UCSD-AML1 (cell line): Measurements from ENCODE around the gene TMEM200C.

Experiments
- DNase-seq: peaks from one replicate; lab custom pipeline; 2025; ENCODE audit not compliant: unreplicated experiment; lab: John Stamatoyannopoulos, UW

The TMEM200C gene

DNA sequence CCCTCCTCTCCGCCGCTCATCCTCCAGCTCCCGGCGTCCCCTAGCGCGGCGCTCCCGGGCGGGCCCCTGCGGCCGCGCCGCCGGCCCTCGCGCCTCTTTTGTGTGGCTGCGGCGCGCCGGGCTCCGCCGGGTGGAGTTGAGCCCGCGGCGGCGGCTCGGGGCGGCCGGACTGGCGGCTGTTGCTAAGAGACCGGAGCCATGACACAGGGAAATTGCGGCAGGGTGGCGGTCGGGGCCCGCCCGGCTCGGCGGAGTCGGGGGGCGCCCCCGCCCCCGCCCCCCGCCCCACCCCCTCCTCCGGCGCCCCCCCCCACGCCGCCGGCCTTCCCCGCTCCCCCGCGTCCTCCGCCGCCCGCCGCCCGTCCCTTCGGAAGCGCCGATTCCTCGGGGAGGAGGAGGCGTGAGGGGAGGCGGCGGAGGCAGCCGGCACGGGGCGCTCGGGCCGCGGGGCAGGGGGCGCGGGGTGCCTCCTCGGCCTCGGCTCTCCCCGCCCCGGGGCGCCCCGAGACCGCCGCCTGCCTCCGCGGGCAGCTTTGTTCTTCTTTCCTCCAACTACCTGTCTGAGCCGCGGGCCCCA is at the start of gene TMEM200C:
Gene TMEM200C (minus strand): TSS at position 224 of the 577 bp plus-strand sequence. CDS start 3,459 bp downstream, outside the sequence.
- DNase-seq, result no peak

- no peak for DNase-seq
Measured at GRCh38 chr18:5944448-5944847, 49.1 kb upstream of the TMEM200C start.

DNA sequence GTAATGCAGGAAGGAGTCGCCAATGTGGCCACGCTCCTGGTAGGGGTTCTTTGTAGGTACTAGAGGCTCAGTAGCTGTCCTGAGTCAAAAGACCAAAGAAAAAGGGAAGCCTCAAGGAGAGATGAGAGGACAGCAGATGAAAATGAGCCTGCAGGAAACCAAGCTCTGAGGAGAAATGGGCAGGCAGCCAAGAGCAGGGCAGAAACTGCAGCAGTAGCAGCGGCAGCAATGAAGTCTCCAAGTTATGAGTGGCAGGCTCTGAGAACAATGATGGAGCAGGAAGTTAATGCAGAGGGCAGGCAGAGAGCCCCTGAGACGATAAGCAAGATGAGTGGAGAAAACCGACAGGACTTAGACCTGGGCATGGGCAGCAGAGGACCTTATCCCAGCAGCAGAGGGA is 48.2 kb upstream of the TMEM200C start:
- no peak for DNase-seq

- no peak for DNase-seq
Measured at GRCh38 chr18:5942591-5942990, 47.3 kb upstream of the TMEM200C start.

GRCh38 chr18:5941890-5942289 is 46.6 kb upstream of the TMEM200C start:
- no peak for DNase-seq

DNA sequence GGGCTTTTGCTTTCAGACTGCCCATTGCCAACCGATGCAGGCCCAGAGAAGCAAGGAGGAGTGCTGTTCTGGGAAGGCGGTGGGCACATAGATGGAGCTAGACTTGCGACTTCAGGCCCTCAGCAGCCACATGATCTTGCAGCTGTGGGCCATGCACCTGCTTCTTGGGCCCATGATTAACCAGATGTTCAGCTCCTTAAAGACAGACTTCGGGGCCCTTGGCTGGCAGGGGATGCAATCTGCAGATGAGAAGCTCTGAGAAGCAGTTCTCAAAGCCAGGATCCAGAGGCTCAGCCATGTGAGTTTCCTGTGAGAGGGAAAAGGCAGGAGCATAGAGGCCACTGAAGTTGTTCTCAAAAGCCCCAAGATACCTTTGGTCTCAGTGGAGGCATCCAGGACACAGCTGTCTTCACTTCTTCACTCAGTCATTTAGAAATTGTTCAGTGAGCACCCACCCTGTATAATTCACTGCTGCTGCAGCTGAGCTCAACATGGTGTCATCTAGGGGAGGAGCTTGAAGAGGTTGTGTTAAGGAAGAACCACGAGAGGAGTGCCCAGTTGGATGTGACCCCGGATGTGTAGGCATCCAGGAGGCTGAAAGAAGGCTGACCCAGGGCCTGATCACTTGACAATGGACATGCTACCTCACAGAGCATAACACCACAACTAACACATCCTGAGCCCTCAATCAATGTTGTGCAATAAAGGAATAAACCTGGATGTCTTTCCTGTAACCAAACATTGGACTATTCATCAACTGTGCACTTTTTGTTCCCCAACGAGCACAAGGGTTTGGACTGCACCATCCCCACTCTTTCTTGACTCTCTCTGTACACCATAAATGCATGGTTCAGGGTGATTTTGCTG is 44.7 kb upstream of the TMEM200C start:
- no peak for DNase-seq

- no peak for DNase-seq
Measured at GRCh38 chr18:5937795-5938194, 42.5 kb upstream of the TMEM200C start.

DNA sequence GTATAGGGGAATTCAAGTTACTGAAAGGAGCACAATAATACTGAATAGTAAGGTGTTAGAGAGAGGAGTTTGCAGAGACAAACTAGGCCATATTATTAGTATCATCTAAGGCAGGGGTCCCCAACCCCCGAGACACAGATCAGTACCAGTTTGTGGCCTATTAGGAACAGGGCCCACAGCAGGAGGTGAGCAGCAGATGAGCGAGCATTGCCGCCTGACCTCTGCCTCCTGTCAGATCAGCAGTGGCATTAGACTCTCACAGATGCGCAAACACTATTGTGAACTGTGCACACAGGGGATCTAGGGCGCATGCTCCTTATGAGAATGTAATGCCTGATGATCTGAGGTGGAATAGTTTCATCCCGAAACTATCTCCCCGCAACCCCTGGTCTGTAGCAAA is 41.8 kb upstream of the TMEM200C start:
- DNase-seq, result no peak

DNA sequence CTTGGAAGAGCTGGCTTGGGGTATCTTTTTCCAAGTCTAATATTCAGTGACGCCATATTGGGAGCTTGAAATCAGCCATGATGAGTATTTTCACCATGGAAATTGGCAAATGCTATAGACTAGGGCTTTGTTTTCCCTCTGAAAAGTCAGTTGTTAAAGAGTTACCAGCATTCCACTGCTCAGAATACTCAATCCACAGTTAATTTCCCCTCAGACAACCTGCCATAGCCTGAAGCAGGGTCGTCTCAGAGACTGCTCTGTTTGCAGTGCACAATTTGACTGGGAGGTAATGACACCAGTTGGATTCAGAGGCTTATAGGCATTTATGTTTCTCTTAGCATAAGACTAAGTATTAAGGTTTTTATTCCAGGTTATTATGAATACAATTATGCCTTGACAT is 35.5 kb upstream of the TMEM200C start:
- DNase-seq, result no peak

DNA sequence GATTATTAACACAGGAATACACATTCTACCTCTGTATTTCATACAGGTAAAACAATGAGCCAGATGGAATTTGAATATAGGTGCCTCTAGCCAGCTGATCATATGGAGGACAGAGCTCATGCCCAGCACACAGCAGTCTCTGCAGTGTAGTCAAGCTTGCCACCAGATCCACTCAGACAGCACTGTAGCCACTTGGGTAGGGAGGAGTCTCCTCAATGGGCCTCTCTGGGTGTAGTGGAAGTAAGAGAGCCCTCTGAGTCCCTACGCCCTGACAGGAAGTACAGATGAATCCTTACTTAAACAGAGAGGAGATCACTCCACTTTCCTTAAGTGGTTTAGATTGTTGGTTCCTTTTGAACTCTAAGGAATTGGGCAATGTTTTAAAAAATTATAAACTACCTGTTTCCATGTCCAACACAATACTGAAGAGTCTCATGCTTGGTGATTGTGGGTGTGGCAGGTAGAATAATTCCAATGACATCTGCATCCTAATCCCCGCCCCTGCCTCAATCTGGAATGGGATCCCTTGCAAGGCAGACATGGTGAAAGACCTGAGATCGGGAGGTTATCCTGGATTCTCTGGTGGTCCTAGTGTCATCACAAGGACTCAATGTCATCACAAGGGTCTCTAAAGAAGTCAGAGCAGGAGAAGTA is 23.0 kb upstream of the TMEM200C start:
- DNase-seq, result no peak

- no peak for DNase-seq
Measured at GRCh38 chr18:5914951-5915350, 19.6 kb upstream of the TMEM200C start.

- no peak for DNase-seq
Measured at GRCh38 chr18:5914016-5914415, 18.7 kb upstream of the TMEM200C start.

GRCh38 chr18:5912566-5912965 is 17.2 kb upstream of the TMEM200C start:
- no peak for DNase-seq

- no peak for DNase-seq
Measured at GRCh38 chr18:5909125-5909524, 13.8 kb upstream of the TMEM200C start.

DNA sequence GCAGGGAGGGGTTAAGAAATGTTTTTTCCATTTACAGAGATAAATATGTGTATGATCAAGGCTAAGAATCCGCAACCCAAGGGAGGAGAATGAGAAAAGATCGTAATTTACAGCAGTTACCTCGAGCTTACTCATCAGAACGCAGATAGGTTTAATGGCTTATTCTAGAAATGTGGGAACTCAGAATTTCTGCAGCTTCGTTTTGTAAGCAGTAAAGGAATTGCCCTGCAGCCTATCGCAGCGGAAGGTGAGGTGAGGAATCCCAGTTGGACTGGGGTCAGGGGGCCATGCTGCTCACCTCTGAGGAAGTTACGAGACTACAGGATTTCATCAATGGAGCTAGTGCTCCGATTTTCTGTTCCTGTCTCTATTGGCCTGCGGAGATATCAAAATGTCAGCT is 8.1 kb upstream of the TMEM200C start:
- DNase-seq, result no peak

GRCh38 chr18:5900262-5900661 is 4.9 kb upstream of the TMEM200C start:
- no peak for DNase-seq

DNA sequence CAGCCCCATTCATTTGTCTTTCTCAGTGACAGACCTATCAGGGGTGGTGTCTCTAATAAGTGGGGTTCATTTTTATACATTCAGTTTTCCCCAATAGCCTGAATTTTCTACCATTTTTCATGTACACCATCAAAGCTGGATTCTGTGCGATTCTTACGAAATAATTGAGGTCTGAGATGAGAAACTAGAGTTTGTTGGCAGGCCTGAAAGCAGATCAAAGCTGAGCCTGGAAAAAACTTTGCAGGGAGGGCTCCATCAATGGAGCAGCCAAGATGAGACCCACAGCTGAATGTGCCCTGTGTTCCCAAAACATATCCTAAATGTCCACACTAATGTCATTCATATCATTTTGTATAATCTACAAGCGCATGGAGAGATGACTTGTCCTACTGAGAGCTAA is 4.5 kb upstream of the TMEM200C start:
- DNase-seq, result no peak

DNA sequence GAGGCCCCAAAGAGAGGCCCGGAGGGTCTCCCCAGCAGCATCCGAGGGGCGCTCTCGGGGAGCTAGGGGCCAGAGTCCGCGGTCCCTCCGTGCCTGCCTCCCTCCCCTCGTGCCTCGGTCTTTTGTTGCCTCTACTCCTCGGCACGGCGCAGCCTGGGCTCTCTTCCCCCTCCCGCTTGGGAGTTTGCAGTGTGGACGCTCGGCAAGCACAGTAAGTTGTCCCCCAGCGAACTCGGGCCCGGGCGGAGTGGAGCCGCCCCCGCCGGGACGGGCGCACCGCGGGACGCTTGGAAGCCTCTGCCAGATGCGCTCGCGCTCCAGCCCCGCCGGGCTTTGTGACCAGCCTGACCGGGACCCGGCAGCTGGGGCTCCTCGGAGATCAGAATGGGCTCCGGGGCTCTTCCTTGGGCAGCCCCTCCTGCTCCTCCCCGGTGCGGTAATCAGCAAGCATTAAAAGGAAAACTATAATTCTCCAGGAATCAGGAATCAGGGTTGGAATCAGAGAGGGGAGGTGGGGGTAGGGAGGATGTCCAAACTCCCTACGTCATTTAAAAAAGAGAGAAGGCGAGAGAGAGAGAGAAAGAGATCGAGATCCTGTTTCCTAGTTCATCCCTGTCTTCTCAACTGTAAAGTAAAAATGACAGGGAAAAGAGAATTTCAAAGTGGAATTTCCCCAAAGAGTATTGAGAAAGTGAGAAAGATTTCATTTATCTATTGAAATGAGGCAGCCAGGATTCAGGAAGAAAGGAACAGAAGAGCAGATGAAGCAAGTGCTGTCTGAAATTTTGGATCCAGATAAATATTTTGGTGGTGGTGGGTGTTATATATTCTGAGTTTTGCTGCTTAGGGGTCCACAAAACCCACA is 786 bp upstream of the TMEM200C start:
- no peak for DNase-seq

DNA sequence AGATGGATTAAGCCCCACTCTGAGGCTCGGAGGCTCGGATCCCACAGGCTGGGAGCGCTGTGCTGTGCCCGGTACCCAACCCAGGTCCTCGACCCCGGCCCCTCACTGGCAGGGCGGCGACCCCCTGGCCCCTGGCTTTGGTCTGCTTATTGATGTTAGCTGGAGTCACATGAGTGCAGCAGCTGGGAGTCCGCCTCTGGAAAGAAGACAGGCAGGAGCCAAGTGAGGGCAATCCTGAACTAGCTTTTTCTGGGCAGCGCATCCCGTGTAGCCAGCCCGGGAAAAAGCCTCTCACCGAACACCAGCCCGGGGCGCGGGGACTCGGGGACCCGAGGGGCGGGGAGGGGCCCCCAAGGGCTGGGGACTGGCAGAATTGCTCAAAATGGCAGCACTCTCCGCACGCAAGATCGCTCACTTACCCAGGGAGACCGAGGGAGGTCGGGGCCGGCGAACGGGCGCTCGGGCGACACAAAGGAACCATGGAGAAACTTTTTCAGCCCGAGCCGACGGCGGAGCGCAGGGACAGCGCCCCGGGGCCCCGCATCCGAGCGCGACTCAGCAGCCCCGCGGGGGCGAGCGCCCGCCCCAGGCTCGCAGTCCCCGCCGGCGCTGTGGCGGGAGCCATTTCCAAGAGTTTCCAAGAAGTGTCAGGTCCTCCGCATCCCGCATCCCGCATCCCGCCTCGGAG is 567 bp downstream of the TMEM200C start:
- no peak for DNase-seq

DNA sequence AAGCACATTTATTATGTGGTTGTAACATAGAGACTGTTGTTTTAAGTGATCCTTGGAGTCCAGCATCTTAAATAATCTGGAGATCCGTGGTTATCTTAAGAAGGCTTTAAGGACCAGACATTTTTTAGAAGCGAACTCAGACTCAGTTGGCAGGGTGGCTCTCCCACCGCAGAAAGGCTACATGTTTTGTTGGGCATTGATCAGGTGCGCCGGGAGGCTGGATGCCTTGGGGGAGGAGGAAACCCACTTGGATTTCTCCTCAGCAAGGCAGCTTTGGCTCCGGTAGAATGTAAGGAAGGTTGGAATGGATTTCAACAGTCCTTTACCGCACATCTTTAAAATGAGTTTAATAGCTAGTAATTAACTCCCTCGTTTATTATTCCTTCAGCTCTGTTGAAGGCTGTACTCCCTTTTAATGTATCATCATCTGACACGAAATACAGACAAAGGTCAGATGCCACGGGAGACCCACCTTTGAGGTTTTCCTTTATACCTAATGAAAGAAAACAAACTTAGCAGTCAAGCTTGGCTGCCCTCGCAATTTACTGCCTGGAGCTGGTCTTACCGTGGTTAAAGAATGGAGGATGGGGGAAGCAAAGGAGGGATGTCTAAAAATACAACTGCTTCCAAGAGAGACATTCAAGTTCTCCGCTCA is 1.2 kb downstream of the TMEM200C start:
- DNase-seq, result no peak
